Naive thymus-derived CD4-positive, alpha-beta T cell (primary cell): Measurements from ENCODE around the gene TMEM147. TPM values are rescaled to one million over a fixed set of nuclear protein-coding genes. Genes with fewer than 3 reads are reported as not detected.

ENCODE experiments used
- ATAC-seq: fragments of 150-1000 bp; cut with Tn5 transposase; 2 replicates; pipeline ENCODE4 v1.10.0; 2021; ENCODE audit warnings: mild to moderate bottlenecking, moderate library complexity
- CTCF ChIA-PET: fragments of 350-600 bp; sonication (Branson Sonifier 250); formaldehyde crosslinking; loops from one replicate; lab custom pipeline; 2021; ENCODE audit warnings: antibody characterized with exemption; lab: Charles Lee
- POLR2A ChIA-PET: fragments of 350-600 bp; sonication (Branson Sonifier 250); formaldehyde crosslinking; loops from one replicate; lab custom pipeline; 2021; ENCODE audit warnings: antibody characterized with exemption, inconsistent platforms; lab: Charles Lee
- DNase-seq, 9 donors: peaks; one replicate each; pipeline versions ENCODE4 v3.0.0 to v3.0.0-alpha.2; 2020 to 2022; ENCODE audit warnings: mixed read lengths in 1 of 9
- H3K27ac ChIP-seq: one replicate; pipeline ENCODE4 v1.7.0; 2013; ENCODE audit warnings: mild to moderate bottlenecking, low read depth, low read length, moderate library complexity
- H3K27me3 ChIP-seq, 2 donors: one replicate each; pipeline ENCODE4 v1.7.0; 2013; ENCODE audit warnings: low read length in 2 of 2, mild to moderate bottlenecking in 2 of 2, moderate library complexity in 2 of 2; ENCODE audit not compliant: control insufficient read depth in 2 of 2, insufficient read depth in 2 of 2
- H3K36me3 ChIP-seq, 3 experiments: 1 replicate in 2 of 3; 2 replicates in 1 of 3; pipeline ENCODE4 v1.7.0; 2013; ENCODE audit warnings: low read length in 3 of 3, mild to moderate bottlenecking in 3 of 3, moderate library complexity in 1 of 3; ENCODE audit not compliant: insufficient read depth in 3 of 3, control insufficient read depth in 2 of 3
- H3K4me1 ChIP-seq, 2 donors: one replicate each; pipeline ENCODE4 v1.7.0; 2013; ENCODE audit warnings: low read length in 2 of 2, mild to moderate bottlenecking in 2 of 2, moderate library complexity in 1 of 2; ENCODE audit not compliant: control insufficient read depth in 2 of 2, insufficient read depth in 2 of 2
- H3K4me3 ChIP-seq: 2 replicates; pipeline ENCODE4 v1.7.0; 2013; ENCODE audit warnings: mild to moderate bottlenecking, low read length
- H3K9me3 ChIP-seq, 3 experiments: 1 replicate in 2 of 3; 2 replicates in 1 of 3; pipeline ENCODE4 v1.7.0; 2013; ENCODE audit warnings: low read length in 3 of 3; ENCODE audit not compliant: control insufficient read depth in 2 of 3
- H3K27ac Mint-ChIP-seq, 9 donors: one replicate each; pipeline ENCODE4 v1.8.0; 2020 to 2022; ENCODE audit warnings: mixed read lengths in 9 of 9, mild to moderate bottlenecking in 8 of 9, moderate library complexity in 5 of 9, inconsistent platforms in 2 of 9
- H3K27me3 Mint-ChIP-seq, 5 donors: one replicate each; pipeline ENCODE4 v1.8.0; 2021 to 2022; ENCODE audit warnings: mixed read lengths in 5 of 5, mild to moderate bottlenecking in 1 of 5
- H3K36me3 Mint-ChIP-seq, 5 donors: one replicate each; pipeline ENCODE4 v1.8.0; 2020 to 2022; ENCODE audit warnings: mixed read lengths in 5 of 5, mild to moderate bottlenecking in 3 of 5, inconsistent platforms in 1 of 5
- H3K4me1 Mint-ChIP-seq, 7 donors: one replicate each; pipeline ENCODE4 v1.8.0; 2020 to 2022; ENCODE audit warnings: mixed read lengths in 7 of 7, mild to moderate bottlenecking in 3 of 7, inconsistent platforms in 1 of 7
- H3K4me3 Mint-ChIP-seq, 10 donors: one replicate each; pipeline ENCODE4 v1.8.0; 2020 to 2022; ENCODE audit warnings: mild to moderate bottlenecking in 10 of 10, mixed read lengths in 10 of 10, moderate library complexity in 6 of 10, inconsistent platforms in 2 of 10
- H3K9me3 Mint-ChIP-seq, 11 donors: one replicate each; pipeline ENCODE4 v1.8.0; 2020 to 2022; ENCODE audit warnings: mixed read lengths in 11 of 11, mild to moderate bottlenecking in 4 of 11, inconsistent platforms in 1 of 11, moderate library complexity in 1 of 11
- intact Hi-C, 2 donors: fragments of 100-400 bp; cut with micrococcal nuclease; formaldehyde crosslinking; loops; one replicate each; pipeline ENCODE4 v1.15.1; 2023
- polyA plus RNA-seq, 2 donors: library from polyadenylated mRNA; unstranded; fragments of 300-500 nt; fragmentation: Illumina TruSeq; gene quantifications; one replicate each; pipeline ENCODE4 v1.2.3, GENCODE V29; 2021
- total RNA-seq, 6 experiments: library from RNA in 5 of 6; stranded (reverse) in 5 of 6; gene quantifications; 1 replicate in 5 of 6; 2 replicates in 1 of 6; pipeline ENCODE4 v1.2.3 and lab custom pipeline; 2021 to 2026

Gene TMEM147
- total and polyA plus RNA-seq, 7 experiments from 2014 or later: 24.7 to 154 (median 41.7) TPM

DNA sequence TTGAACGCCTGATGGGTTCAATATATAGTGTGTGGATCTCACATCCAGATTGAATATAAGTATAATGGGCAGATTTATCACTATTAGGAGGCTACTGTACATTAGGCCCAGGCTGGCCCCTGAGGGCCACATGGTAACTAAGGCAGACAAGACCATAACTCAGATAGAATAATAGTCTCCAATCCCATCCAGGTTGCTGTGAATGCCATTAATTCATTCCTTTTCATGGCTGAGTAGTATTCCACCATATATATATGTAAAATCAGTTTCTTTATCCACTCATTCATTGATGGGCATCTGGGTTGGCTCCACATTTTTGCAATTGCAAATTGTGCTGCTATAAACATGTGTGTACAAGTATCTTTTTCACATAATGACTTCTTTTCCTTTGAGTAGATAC, 32.5 kb downstream of the TMEM147 start:
- H3K36me3 Mint-ChIP-seq: peaks cover 4 to 27% (median 18%) of the 10 kb centered on the region in 5 donors
- H3K4me3 Mint-ChIP-seq: no peak overlapping the region
- POLR2A ChIA-PET: no interaction called here
- no peak overlapping the region for H3K27ac Mint-ChIP-seq
- Histone ChIP-seq H3K27me3 (no peaks in the 10 kb centered on the region), H3K4me3 (no peak overlapping the region), H3K36me3 (no peaks in the 10 kb centered on the region), H3K4me1 (no peaks in the 10 kb centered on the region), H3K9me3 (peaks cover 0 to 20% (median 0%) of the 10 kb centered on the region in 3 experiments), H3K27ac (no peak overlapping the region)
- peaks cover 4 to 22% (median 9%) of the 10 kb centered on the region in 5 donors for H3K27me3 Mint-ChIP-seq
- peaks cover 0 to 47% (median 24%) of the 10 kb centered on the region in 11 donors for H3K9me3 Mint-ChIP-seq
- no peak for ATAC-seq
- CTCF ChIA-PET: no interaction called here
- H3K4me1 Mint-ChIP-seq: no peaks in the 10 kb centered on the region
- no peak for DNase-seq
- intact Hi-C loops: no loop called here

DNA sequence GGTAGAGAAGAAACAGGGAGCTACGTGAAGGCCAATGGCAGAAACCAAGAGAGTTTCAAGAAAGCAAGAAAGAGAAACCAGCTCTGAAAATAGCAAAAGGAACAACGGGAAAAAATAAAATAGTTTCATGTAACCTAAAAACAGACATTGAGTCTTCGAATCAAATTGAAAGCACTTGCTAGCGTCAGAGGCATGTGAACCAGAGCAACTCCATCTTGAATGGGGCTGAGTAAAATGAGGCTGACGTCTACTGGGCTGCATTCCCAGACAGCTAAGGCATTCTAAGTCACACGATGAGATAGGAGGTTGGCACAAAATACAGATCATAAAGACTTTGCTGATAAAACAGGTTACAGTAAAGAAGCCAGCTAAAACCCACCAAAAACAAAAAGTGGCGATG, 33.3 kb downstream of the TMEM147 start:
- peaks cover 0 to 43% (median 24%) of the 10 kb centered on the region in 11 donors for H3K9me3 Mint-ChIP-seq
- CTCF ChIA-PET: no interaction called here
- no peak for ATAC-seq

DNA sequence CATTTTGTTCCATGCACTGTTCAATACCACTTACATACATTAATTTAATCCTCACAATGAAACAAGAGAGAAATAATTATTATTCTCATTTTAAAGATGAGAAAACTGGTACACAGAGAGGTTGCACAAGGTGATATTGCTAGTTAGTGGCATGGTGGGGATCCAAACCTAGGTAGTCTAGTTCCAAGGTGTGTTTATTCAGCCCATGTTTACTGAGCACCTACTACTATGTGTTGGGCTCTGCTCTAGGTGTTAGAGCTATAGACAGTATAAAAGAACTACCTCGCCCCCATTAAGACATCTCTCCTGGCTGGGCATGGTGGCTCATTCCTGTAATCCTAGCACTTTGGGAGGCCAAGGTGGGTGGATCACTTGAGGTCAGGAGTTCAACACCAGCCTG, 37.3 kb downstream of the TMEM147 start:
- no peak overlapping the region for H3K4me3 ChIP-seq
- ChIA-PET CTCF (no interaction called here), POLR2A (no interaction called here)
- peaks cover 0 to 9% (median 2%) of the 10 kb centered on the region in 11 donors for H3K9me3 Mint-ChIP-seq
- H3K27me3 Mint-ChIP-seq: peaks cover 12 to 31% (median 18%) of the 10 kb centered on the region in 5 donors
- peaks cover 0 to 6% (median 0%) of the 10 kb centered on the region in 5 donors for H3K36me3 Mint-ChIP-seq
- H3K27ac Mint-ChIP-seq: no peak overlapping the region
- ATAC-seq (no peak), DNase-seq (no peak)
- no peaks in the 10 kb centered on the region for H3K4me1 ChIP-seq
- H3K4me3 Mint-ChIP-seq: no peak overlapping the region
- no peaks in the 10 kb centered on the region for H3K27me3 ChIP-seq
- intact Hi-C loops: no loop called here
- H3K4me1 Mint-ChIP-seq: no peaks in the 10 kb centered on the region
- H3K27ac ChIP-seq: no peak overlapping the region
- H3K36me3 ChIP-seq: no peaks in the 10 kb centered on the region
- no peaks in the 10 kb centered on the region for H3K9me3 ChIP-seq

More for the DNA sequence above, 33.3 kb downstream of the TMEM147 start:
- no peak overlapping the region for H3K4me3 Mint-ChIP-seq
- no peaks in the 10 kb centered on the region for H3K27me3 ChIP-seq
- peaks cover 4 to 25% (median 9%) of the 10 kb centered on the region in 5 donors for H3K27me3 Mint-ChIP-seq
- no peak overlapping the region for H3K4me3 ChIP-seq
- peaks cover 0 to 20% (median 0%) of the 10 kb centered on the region in 3 experiments for H3K9me3 ChIP-seq
- intact Hi-C loops: no loop called here
- no peaks in the 10 kb centered on the region for H3K4me1 Mint-ChIP-seq
- H3K36me3 ChIP-seq: no peaks in the 10 kb centered on the region
- DNase-seq: no peak
- POLR2A ChIA-PET: no interaction called here
- no peaks in the 10 kb centered on the region for H3K4me1 ChIP-seq
- H3K27ac Mint-ChIP-seq: no peak overlapping the region
- H3K27ac ChIP-seq: no peak overlapping the region
- peaks cover 4 to 27% (median 18%) of the 10 kb centered on the region in 5 donors for H3K36me3 Mint-ChIP-seq

DNA sequence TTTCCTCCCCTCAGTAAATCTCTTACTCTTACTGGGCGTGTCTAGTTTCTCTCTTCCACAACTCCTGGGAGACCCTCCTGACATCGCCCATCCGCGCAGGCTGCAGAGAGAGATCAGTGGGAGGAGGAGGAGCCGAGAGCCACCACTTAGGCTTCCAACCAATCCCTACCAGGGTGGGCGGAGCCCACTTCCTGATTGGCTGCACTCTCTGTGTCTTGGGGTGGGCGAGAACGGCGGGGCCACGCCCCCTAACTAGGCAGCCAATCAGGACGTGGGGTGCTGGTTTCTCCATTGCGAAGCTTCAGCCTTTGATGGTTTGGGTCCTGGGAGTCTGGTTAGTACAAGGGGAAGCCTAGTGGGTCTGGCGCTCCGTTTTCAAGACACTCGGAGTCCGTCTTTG, 40.4 kb downstream of the TMEM147 start, which contains the start of gene PMIS2:
Gene PMIS2 (plus strand): TSS at position 326 of the 400 bp plus-strand sequence. CDS start 87 bp downstream, outside the sequence.
- ChIA-PET CTCF (no interaction called here), POLR2A (no interaction called here)
- H3K4me1 Mint-ChIP-seq: no peaks in the 10 kb centered on the region
- peak within 1 kb of the TSS in 1 of 9 donors; percentile 62 for H3K27ac Mint-ChIP-seq
- H3K9me3 Mint-ChIP-seq: peaks cover 0 to 2% (median 0%) of the 10 kb centered on the region in 11 donors
- DNase-seq (no peak), ATAC-seq (peak; percentile 37)
- H3K27me3 Mint-ChIP-seq: peaks cover 12 to 25% (median 14%) of the 10 kb centered on the region in 5 donors
- H3K4me3 Mint-ChIP-seq: no peak within 1 kb of the TSS
- no peak within 1 kb of the TSS for H3K4me3 ChIP-seq
- H3K27ac ChIP-seq: no peak within 1 kb of the TSS
- H3K36me3 Mint-ChIP-seq: no peaks in the 10 kb centered on the region
- no peaks in the 10 kb centered on the region for H3K36me3 ChIP-seq
- H3K9me3 ChIP-seq: no peaks in the 10 kb centered on the region
- no peaks in the 10 kb centered on the region for H3K27me3 ChIP-seq
- no peaks in the 10 kb centered on the region for H3K4me1 ChIP-seq
- intact Hi-C loops: no loop called here

DNA sequence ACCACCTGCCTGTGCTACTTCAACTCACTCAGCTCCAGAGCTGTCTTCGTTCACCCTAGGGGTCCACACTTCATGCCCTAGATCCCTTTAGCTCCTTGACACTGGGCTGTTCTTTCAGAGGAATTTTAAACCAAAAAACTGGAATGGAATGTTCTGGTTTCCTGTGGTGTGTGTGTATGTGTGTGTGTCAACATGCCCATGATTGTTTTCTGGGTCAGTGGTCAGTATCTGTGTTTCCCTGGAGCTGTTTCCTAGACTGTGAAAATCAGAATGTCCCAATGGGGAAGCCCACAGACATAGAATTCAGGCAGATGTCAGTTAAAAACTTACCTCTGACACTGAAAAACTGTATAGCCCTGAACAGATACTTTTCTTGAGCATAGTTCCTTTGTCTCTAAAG, 41.9 kb downstream of the TMEM147 start:
- CTCF ChIA-PET: no interaction called here
- no peak overlapping the region for H3K4me3 ChIP-seq
- no peaks in the 10 kb centered on the region for H3K9me3 ChIP-seq
- H3K27ac ChIP-seq: no peak overlapping the region
- H3K9me3 Mint-ChIP-seq: peaks cover 0 to 2% (median 0%) of the 10 kb centered on the region in 11 donors
- H3K36me3 ChIP-seq: no peaks in the 10 kb centered on the region
- POLR2A ChIA-PET: no interaction called here
- H3K27me3 ChIP-seq: no peaks in the 10 kb centered on the region
- peaks cover 12 to 25% (median 14%) of the 10 kb centered on the region in 5 donors for H3K27me3 Mint-ChIP-seq
- no peak overlapping the region for H3K27ac Mint-ChIP-seq
- intact Hi-C loops: no loop called here
- no peaks in the 10 kb centered on the region for H3K36me3 Mint-ChIP-seq
- peaks cover 0 to 3% (median 0%) of the 10 kb centered on the region in 7 donors for H3K4me1 Mint-ChIP-seq
- no peak overlapping the region for H3K4me3 Mint-ChIP-seq
- DNase-seq: no peak
- H3K4me1 ChIP-seq: no peaks in the 10 kb centered on the region
- ATAC-seq: no peak

DNA sequence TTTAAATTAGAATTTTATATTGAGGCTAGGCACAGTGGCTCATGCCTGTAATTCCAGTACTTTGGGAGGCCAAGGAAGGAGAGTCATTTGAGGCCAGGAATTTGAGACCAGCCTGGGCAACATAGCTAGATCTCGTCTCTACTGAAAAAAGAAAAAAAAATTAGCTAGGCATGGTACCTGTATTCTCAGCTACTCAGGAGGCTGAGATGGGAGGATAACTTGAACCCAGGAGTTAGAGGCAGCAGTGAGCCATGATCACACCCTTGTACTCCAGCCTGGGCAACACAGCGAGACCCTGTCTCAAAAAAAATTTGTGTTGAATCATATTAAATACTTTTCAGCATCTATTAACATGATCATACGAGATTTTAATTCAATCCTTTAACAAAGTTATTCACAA, 45.4 kb downstream of the TMEM147 start:
- CTCF ChIA-PET: interaction anchor here (0.7 kb wide), 1 partner anchor 80 kb away, joined by 6 read pairs; no protein-coding TSS in a partner anchor

More for the DNA sequence above, 45.4 kb downstream of the TMEM147 start:
- Histone ChIP-seq H3K9me3 (no peaks in the 10 kb centered on the region), H3K4me1 (no peaks in the 10 kb centered on the region), H3K36me3 (no peaks in the 10 kb centered on the region), H3K4me3 (no peak overlapping the region), H3K27ac (no peak overlapping the region), H3K27me3 (no peaks in the 10 kb centered on the region)
- H3K27me3 Mint-ChIP-seq: peaks cover 1 to 11% (median 9%) of the 10 kb centered on the region in 5 donors
- ATAC-seq: no peak
- H3K4me1 Mint-ChIP-seq: peaks cover 0 to 4% (median 0%) of the 10 kb centered on the region in 7 donors
- POLR2A ChIA-PET: no interaction called here
- no peak overlapping the region for H3K4me3 Mint-ChIP-seq
- H3K9me3 Mint-ChIP-seq: no peaks in the 10 kb centered on the region
- intact Hi-C loops: loop anchor here in 1 of 2 donors (5.0 kb wide), 1 partner anchor 44 kb away; the partner anchor contains the start of gene TMEM147
- DNase-seq: no peak
- H3K36me3 Mint-ChIP-seq: no peaks in the 10 kb centered on the region
- no peak overlapping the region for H3K27ac Mint-ChIP-seq
